GM19397 (cell line): ENCODE measurements around the gene TCF4.

ENCODE experiments used
- ATAC-seq: cut with Tn5 transposase; IDR thresholded peaks from one replicate; pipeline ENCODE4 v1.9.1; 2021; ENCODE audit warnings: mild to moderate bottlenecking, moderate library complexity; ENCODE audit not compliant: unreplicated experiment

Gene TCF4

GRCh38 chr18:55585920-55586561 lies 2.0 kb downstream of the TCF4 start:
- ATAC-seq = no peak

- ATAC-seq = no peak
Observed at GRCh38 chr18:55585065-55585919, 2.7 kb downstream of the TCF4 start.

- ATAC-seq = no peak
Observed at GRCh38 chr18:55584201-55584600, 3.8 kb downstream of the TCF4 start.

GRCh38 chr18:55582325-55582724 lies 5.7 kb downstream of the TCF4 start:
- ATAC-seq = no peak

GRCh38 chr18:55579501-55580270 lies 8.3 kb downstream of the TCF4 start:
- no peak for ATAC-seq

GRCh38 chr18:55577812-55578539 lies 10.0 kb downstream of the TCF4 start:
- no peak for ATAC-seq

GRCh38 chr18:55576001-55576400 lies 12.0 kb downstream of the TCF4 start:
- ATAC-seq = no peak

GRCh38 chr18:55575066-55575465 lies 12.9 kb downstream of the TCF4 start:
- no peak for ATAC-seq

GRCh38 chr18:55573386-55573785 lies 14.6 kb downstream of the TCF4 start:
- ATAC-seq = no peak

- no peak for ATAC-seq
Observed at GRCh38 chr18:55570966-55571365, 17.0 kb downstream of the TCF4 start.

- ATAC-seq = no peak
Observed at GRCh38 chr18:55566456-55566935, 21.5 kb downstream of the TCF4 start.

- ATAC-seq = no peak
Observed at GRCh38 chr18:55559739-55560138, 28.3 kb downstream of the TCF4 start.

GRCh38 chr18:55557211-55557610 lies 30.8 kb downstream of the TCF4 start:
- no peak for ATAC-seq

GRCh38 chr18:55555395-55556027 lies 32.5 kb downstream of the TCF4 start:
- ATAC-seq = no peak

GRCh38 chr18:55552526-55553189 lies 35.3 kb downstream of the TCF4 start:
- no peak for ATAC-seq

- no peak for ATAC-seq
Observed at GRCh38 chr18:55551227-55551626, 36.8 kb downstream of the TCF4 start.

- no peak for ATAC-seq
Observed at GRCh38 chr18:55550471-55550870, 37.5 kb downstream of the TCF4 start.

GRCh38 chr18:55549474-55550104 lies 38.4 kb downstream of the TCF4 start:
- ATAC-seq = no peak

- no peak for ATAC-seq
Observed at GRCh38 chr18:55547705-55548056, 40.3 kb downstream of the TCF4 start.
